ENCODE data around the gene NFU1.
A peak's percentile ranks its signal among the peaks of the same experiment; 100 is the strongest.
"Not testable (repeated sequence)": the region's sequence is repeated elsewhere in the genome, so short reads cannot be mapped to it uniquely, and the experiment has no call there.

The NFU1 gene

GRCh38 chr2:69461404-69461803 is 24.2 kb upstream of the NFU1 start:
- Mint-ChIP-seq H3K36me3 (peaks cover 61% of the 10 kb centered on the region), H3K27ac (no peak overlapping the region), H3K4me3 (no peak overlapping the region), H3K4me1 (peaks cover 8% of the 10 kb centered on the region), H3K9me3 (no peaks in the 10 kb centered on the region)
- no peak for DNase-seq (ENCODE audit: low spot score in 2 of 2)
- ATAC-seq: no peak

- peaks cover 55% of the 10 kb centered on the region for H3K36me3 Mint-ChIP-seq
- no peak overlapping the region for H3K4me3 Mint-ChIP-seq
- no peak overlapping the region for H3K27ac Mint-ChIP-seq
- no peaks in the 10 kb centered on the region for H3K9me3 Mint-ChIP-seq
- H3K4me1 Mint-ChIP-seq: peaks cover 6% of the 10 kb centered on the region
- ATAC-seq: no peak
- no peak for DNase-seq (ENCODE audit: low spot score in 2 of 2)
Observed at GRCh38 chr2:69459936-69460335, 22.7 kb upstream of the NFU1 start.

GRCh38 chr2:69456950-69457445 is 19.8 kb upstream of the NFU1 start:
- DNase-seq (ENCODE audit: low spot score in 2 of 2): no peak
- H3K27ac Mint-ChIP-seq: peak overlapping the region; percentile 46
- H3K4me3 Mint-ChIP-seq: no peak overlapping the region
- peaks cover 12% of the 10 kb centered on the region for H3K4me1 Mint-ChIP-seq
- no peak for ATAC-seq
- no peaks in the 10 kb centered on the region for H3K9me3 Mint-ChIP-seq
- H3K36me3 Mint-ChIP-seq: peaks cover 30% of the 10 kb centered on the region

GRCh38 chr2:69456154-69456553 is 18.9 kb upstream of the NFU1 start:
- H3K4me1 Mint-ChIP-seq: peaks cover 12% of the 10 kb centered on the region
- no peak for ATAC-seq
- H3K27ac Mint-ChIP-seq: peak overlapping the region; percentile 46
- no peaks in the 10 kb centered on the region for H3K9me3 Mint-ChIP-seq
- no peak overlapping the region for H3K4me3 Mint-ChIP-seq
- no peak for DNase-seq (ENCODE audit: low spot score in 2 of 2)
- peaks cover 22% of the 10 kb centered on the region for H3K36me3 Mint-ChIP-seq

GRCh38 chr2:69454976-69455375 is 17.7 kb upstream of the NFU1 start:
- DNase-seq (ENCODE audit: low spot score in 2 of 2) (no peak), ATAC-seq (no peak)
- peaks cover 19% of the 10 kb centered on the region for H3K36me3 Mint-ChIP-seq
- no peak overlapping the region for H3K4me3 Mint-ChIP-seq
- peaks cover 12% of the 10 kb centered on the region for H3K4me1 Mint-ChIP-seq
- no peak overlapping the region for H3K27ac Mint-ChIP-seq
- no peaks in the 10 kb centered on the region for H3K9me3 Mint-ChIP-seq

GRCh38 chr2:69453475-69454129 is 16.4 kb upstream of the NFU1 start:
- peak; percentile 89 for ATAC-seq
- Mint-ChIP-seq H3K4me1 (peaks cover 12% of the 10 kb centered on the region), H3K9me3 (no peaks in the 10 kb centered on the region), H3K4me3 (no peak overlapping the region), H3K27ac (no peak overlapping the region), H3K36me3 (peaks cover 16% of the 10 kb centered on the region)
- no peak for DNase-seq (ENCODE audit: low spot score in 2 of 2)

GRCh38 chr2:69452687-69453086 is 15.5 kb upstream of the NFU1 start:
- peaks cover 12% of the 10 kb centered on the region for H3K4me1 Mint-ChIP-seq
- peaks cover 16% of the 10 kb centered on the region for H3K36me3 Mint-ChIP-seq
- H3K9me3 Mint-ChIP-seq: no peaks in the 10 kb centered on the region
- no peak overlapping the region for H3K27ac Mint-ChIP-seq
- no peak for DNase-seq (ENCODE audit: low spot score in 2 of 2)
- no peak overlapping the region for H3K4me3 Mint-ChIP-seq
- ATAC-seq: no peak

- ATAC-seq: no peak
- DNase-seq (ENCODE audit: low spot score in 2 of 2): no peak
- H3K27ac Mint-ChIP-seq: no peak overlapping the region
- peaks cover 6% of the 10 kb centered on the region for H3K4me1 Mint-ChIP-seq
- H3K9me3 Mint-ChIP-seq: no peaks in the 10 kb centered on the region
- H3K4me3 Mint-ChIP-seq: no peak overlapping the region
- H3K36me3 Mint-ChIP-seq: peaks cover 6% of the 10 kb centered on the region
Observed at GRCh38 chr2:69450735-69451416, 13.6 kb upstream of the NFU1 start.

- DNase-seq (ENCODE audit: low spot score in 2 of 2) (no peak), ATAC-seq (no peak)
- Mint-ChIP-seq H3K4me3 (no peak overlapping the region), H3K9me3 (no peaks in the 10 kb centered on the region), H3K27ac (no peak overlapping the region), H3K36me3 (no peaks in the 10 kb centered on the region), H3K4me1 (peaks cover 6% of the 10 kb centered on the region)
Observed at GRCh38 chr2:69449906-69450305, 12.7 kb upstream of the NFU1 start.

GRCh38 chr2:69443673-69444072 is 6.4 kb upstream of the NFU1 start:
- H3K36me3 Mint-ChIP-seq; H3K4me1 Mint-ChIP-seq; H3K4me3 Mint-ChIP-seq; ATAC-seq; DNase-seq (ENCODE audit: low spot score in 2 of 2); H3K9me3 Mint-ChIP-seq; H3K27ac Mint-ChIP-seq: not testable (repeated sequence)

- H3K27ac Mint-ChIP-seq; H3K36me3 Mint-ChIP-seq; ATAC-seq; H3K9me3 Mint-ChIP-seq; H3K4me3 Mint-ChIP-seq; DNase-seq (ENCODE audit: low spot score in 2 of 2): not testable (repeated sequence)
- H3K4me1 Mint-ChIP-seq: peaks cover 17% of the 10 kb centered on the region
Observed at GRCh38 chr2:69439499-69439898, 2.3 kb upstream of the NFU1 start.

GRCh38 chr2:69438580-69438979 is 1.3 kb upstream of the NFU1 start:
- ATAC-seq: no peak

GRCh38 chr2:69437751-69438154 is 518 bp upstream of the NFU1 start:
- DNase-seq (ENCODE audit: low spot score in 2 of 2) (peak in 1 of 2 donors; percentile 6), ATAC-seq (no peak)
- Mint-ChIP-seq H3K4me3 (peak overlapping the region; percentile 82), H3K36me3 (no peaks in the 10 kb centered on the region), H3K9me3 (no peaks in the 10 kb centered on the region), H3K27ac (peak overlapping the region; percentile 98), H3K4me1 (peaks cover 18% of the 10 kb centered on the region)

More at GRCh38 chr2:69438580-69438979, 1.3 kb upstream of the NFU1 start:
- no peaks in the 10 kb centered on the region for H3K36me3 Mint-ChIP-seq
- H3K4me1 Mint-ChIP-seq: peaks cover 18% of the 10 kb centered on the region
- DNase-seq (ENCODE audit: low spot score in 2 of 2): no peak
- H3K9me3 Mint-ChIP-seq: no peaks in the 10 kb centered on the region
- H3K27ac Mint-ChIP-seq: peak overlapping the region; percentile 98
- peak overlapping the region; percentile 82 for H3K4me3 Mint-ChIP-seq

GRCh38 chr2:69436596-69436937 is 668 bp downstream of the NFU1 start:
- Mint-ChIP-seq H3K27ac (peak overlapping the region; percentile 98), H3K4me1 (peaks cover 18% of the 10 kb centered on the region), H3K9me3 (no peaks in the 10 kb centered on the region), H3K4me3 (peak overlapping the region; percentile 82), H3K36me3 (no peaks in the 10 kb centered on the region)
- DNase-seq (ENCODE audit: low spot score in 2 of 2) (peak in 1 of 2 donors; percentile 55), ATAC-seq (no peak)

- ATAC-seq (no peak), DNase-seq (ENCODE audit: low spot score in 2 of 2) (no peak)
- no peak overlapping the region for H3K4me3 Mint-ChIP-seq
- peaks cover 17% of the 10 kb centered on the region for H3K36me3 Mint-ChIP-seq
- no peak overlapping the region for H3K27ac Mint-ChIP-seq
- no peaks in the 10 kb centered on the region for H3K9me3 Mint-ChIP-seq
- H3K4me1 Mint-ChIP-seq: peaks cover 18% of the 10 kb centered on the region
Observed at GRCh38 chr2:69434753-69435152, 2.5 kb downstream of the NFU1 start.

GRCh38 chr2:69429491-69430183 is 7.6 kb downstream of the NFU1 start:
- no peak for ATAC-seq
- Mint-ChIP-seq H3K4me1 (peaks cover 3% of the 10 kb centered on the region), H3K36me3 (peaks cover 53% of the 10 kb centered on the region), H3K4me3 (no peak overlapping the region), H3K9me3 (no peaks in the 10 kb centered on the region), H3K27ac (no peak overlapping the region)
- DNase-seq (ENCODE audit: low spot score in 2 of 2): no peak
